IMR-90 (cell line): ENCODE data around the gene DLGAP4. TPM values are rescaled to one million over a fixed set of nuclear protein-coding genes. Genes with fewer than 3 reads are reported as not detected.

ENCODE experiments used
- ATAC-seq: fragments of 200-7000 bp; cut with Tn5 transposase; 2 replicates; pipeline ENCODE4 v1.9.1; 2020; ENCODE audit warnings: low read depth, mild to moderate bottlenecking, moderate library complexity
- BruUV-seq: library from RNA; stranded (reverse); fragments of 400-500 nt; replicated peaks from 2 replicates; lab custom pipeline; 2021; lab: Mats Ljungman, UMichigan
- CTCF ChIA-PET: fragments of 300-600 bp; formaldehyde crosslinking; extraction: SDS; loops from one replicate; lab custom pipeline; 2021; ENCODE audit warnings: antibody characterized with exemption; lab: Yijun Ruan, JAX
- POLR2A ChIA-PET: fragments of 300-600 bp; sonication (Branson Sonifier 250); formaldehyde crosslinking; loops from one replicate; lab custom pipeline; 2022; ENCODE audit warnings: antibody characterized with exemption; ENCODE audit not compliant: unreplicated experiment; lab: Charles Lee
- DNase-seq: peaks from one replicate; pipeline ENCODE4 v3.0.0; 2013
- H2AFZ ChIP-seq: replicated peaks from 2 replicates; pipeline ENCODE3; 2013; ENCODE audit warnings: low read length, mild to moderate bottlenecking; ENCODE audit not compliant: poor library complexity
- H2AK5ac ChIP-seq: 2 replicates; pipeline ENCODE4 v1.6.1; 2013; ENCODE audit warnings: low read depth, low read length, inconsistent platforms
- H2AK9ac ChIP-seq: replicated peaks from 2 replicates; pipeline ENCODE3; 2013; ENCODE audit warnings: mild to moderate bottlenecking, low read depth, low read length, moderate library complexity; ENCODE audit not compliant: poor library complexity
- H2BK120ac ChIP-seq: 2 replicates; pipeline ENCODE4 v1.6.1; 2013; ENCODE audit warnings: low read depth, low read length, inconsistent platforms
- H2BK15ac ChIP-seq: 3 replicates; pipeline ENCODE4 v1.6.1; 2013; ENCODE audit warnings: low read depth, low read length, inconsistent platforms
- H2BK20ac ChIP-seq: 2 replicates; pipeline ENCODE4 v1.6.1; 2013; ENCODE audit warnings: low read depth, mild to moderate bottlenecking, inconsistent platforms, low read length, moderate library complexity
- H2BK5ac ChIP-seq: 2 replicates; pipeline ENCODE4 v1.6.1; 2013; ENCODE audit warnings: mild to moderate bottlenecking, low read depth, low read length, inconsistent platforms; ENCODE audit not compliant: poor library complexity, severe bottlenecking
- H3K14ac ChIP-seq: replicated peaks from 2 replicates; pipeline ENCODE4 v1.6.1; 2013; ENCODE audit warnings: low read depth, low read length, inconsistent platforms
- H3K18ac ChIP-seq: 2 replicates; pipeline ENCODE4 v1.6.1; 2013; ENCODE audit warnings: low read depth, low read length, control low read depth
- H3K23ac ChIP-seq: 2 replicates; pipeline ENCODE4 v1.6.1; 2013; ENCODE audit warnings: low read depth, low read length, inconsistent platforms
- H3K27ac ChIP-seq: 2 replicates; pipeline ENCODE4 v1.5.1; 2013; ENCODE audit warnings: mild to moderate bottlenecking, control low read depth, low read length; ENCODE audit not compliant: insufficient read depth
- H3K27me3 ChIP-seq: 2 replicates; pipeline ENCODE4 v1.6.1; 2013; ENCODE audit warnings: low read length; ENCODE audit not compliant: control insufficient read depth, insufficient read depth
- H3K36me3 ChIP-seq: 2 replicates; pipeline ENCODE4 v1.6.1; 2013; ENCODE audit warnings: low read length, mixed read lengths; ENCODE audit not compliant: control insufficient read depth, insufficient read depth
- H3K4ac ChIP-seq: 2 replicates; pipeline ENCODE4 v1.6.1; 2013; ENCODE audit warnings: low read depth, low read length, inconsistent platforms
- H3K4me1 ChIP-seq: 2 replicates; pipeline ENCODE4 v1.6.1; 2013; ENCODE audit warnings: low read length, mixed read lengths; ENCODE audit not compliant: control insufficient read depth, insufficient read depth
- H3K4me2 ChIP-seq: 2 replicates; pipeline ENCODE4 v1.6.1; 2013; ENCODE audit warnings: low read depth, mild to moderate bottlenecking, control low read depth, low read length, moderate library complexity
- H3K4me3 ChIP-seq: 2 replicates; pipeline ENCODE4 v1.5.1; 2013; ENCODE audit warnings: low read depth, mild to moderate bottlenecking, control low read depth, low read length, moderate library complexity; ENCODE audit not compliant: insufficient read depth
- H3K56ac ChIP-seq: 2 replicates; pipeline ENCODE4 v1.6.1; 2013; ENCODE audit warnings: low read length, inconsistent platforms; ENCODE audit not compliant: insufficient read depth; ENCODE audit errors: extremely low read depth
- H3K79me1 ChIP-seq, 2 experiments: 2 replicates each; pipeline ENCODE4 v1.6.1; 2013; ENCODE audit warnings: low read length in 2 of 2, inconsistent platforms in 1 of 2, low read depth in 1 of 2
- H3K9ac ChIP-seq: 2 replicates; pipeline ENCODE4 v1.6.1; 2013; ENCODE audit warnings: low read depth, low read length, control low read depth
- H3K9me1 ChIP-seq: 2 replicates; pipeline ENCODE4 v1.6.1; 2013; ENCODE audit warnings: low read length, inconsistent platforms; ENCODE audit not compliant: insufficient read depth
- H3K9me3 ChIP-seq: 2 replicates; pipeline ENCODE4 v1.6.1; 2013; ENCODE audit warnings: low read length; ENCODE audit not compliant: control insufficient read depth, insufficient read depth
- H4K20me1 ChIP-seq: 2 replicates; pipeline ENCODE4 v1.6.1; 2013; ENCODE audit warnings: low read length, inconsistent platforms; ENCODE audit not compliant: insufficient read depth
- H4K5ac ChIP-seq: 2 replicates; pipeline ENCODE4 v1.6.1; 2013; ENCODE audit warnings: mild to moderate bottlenecking, low read depth, low read length, control low read depth
- H4K8ac ChIP-seq, 2 experiments: 2 replicates each; pipeline ENCODE4 v1.6.1; 2013; ENCODE audit warnings: low read depth in 2 of 2, low read length in 2 of 2, control low read depth in 1 of 2, inconsistent platforms in 1 of 2
- H4K91ac ChIP-seq: 2 replicates; pipeline ENCODE4 v1.6.1; 2013; ENCODE audit warnings: low read depth, low read length, inconsistent platforms; ENCODE audit not compliant: insufficient read depth
- CEBPB ChIP-seq: IDR thresholded peaks from 2 replicates; pipeline ENCODE4 v1.6.1; 2012; ENCODE audit warnings: low read depth, low read length, improper control_type of control experiment
- CHD1 ChIP-seq: IDR thresholded peaks from 2 replicates; pipeline ENCODE4 v1.6.1; 2012; ENCODE audit warnings: low read depth, low read length, improper control_type of control experiment
- ELK1 ChIP-seq: fragments of 150-350 bp; IDR thresholded peaks from 2 replicates; pipeline ENCODE4 v1.6.1; 2016; ENCODE audit warnings: low read depth, mild to moderate bottlenecking, low read length, moderate library complexity, borderline replicate concordance
- FOS ChIP-seq: fragments of 150-350 bp; IDR thresholded peaks from 2 replicates; pipeline ENCODE4 v1.6.1; 2016; ENCODE audit warnings: low read depth, low read length
- MAFK ChIP-seq: IDR thresholded peaks from 2 replicates; pipeline ENCODE4 v1.6.1; 2012; ENCODE audit warnings: low read depth, low read length, improper control_type of control experiment
- MAZ ChIP-seq: IDR thresholded peaks from 2 replicates; pipeline ENCODE4 v1.6.1; 2012; ENCODE audit warnings: low read depth, mild to moderate bottlenecking, low read length, improper control_type of control experiment, moderate library complexity, borderline replicate concordance
- MXI1 ChIP-seq: IDR thresholded peaks from 2 replicates; pipeline ENCODE4 v1.6.1; 2012; ENCODE audit warnings: low read depth, mild to moderate bottlenecking, low read length, moderate library complexity, borderline replicate concordance
- NFE2L2 ChIP-seq: fragments of 150-350 bp; IDR thresholded peaks from 2 replicates; pipeline ENCODE4 v1.6.1; 2016; ENCODE audit warnings: low read depth, mild to moderate bottlenecking, low read length
- POLR2A ChIP-seq: IDR thresholded peaks from 2 replicates; pipeline ENCODE4 v1.6.1; 2012; ENCODE audit warnings: mild to moderate bottlenecking, low read depth, low read length
- RCOR1 ChIP-seq: IDR thresholded peaks from 2 replicates; pipeline ENCODE4 v1.6.1; 2012; ENCODE audit warnings: mild to moderate bottlenecking, low read length, improper control_type of control experiment; ENCODE audit not compliant: insufficient replicate concordance
- RFX5 ChIP-seq: IDR thresholded peaks from 2 replicates; pipeline ENCODE4 v1.8.0; 2012; ENCODE audit warnings: low read depth, mild to moderate bottlenecking, low read length, moderate library complexity
- WGBS, 2 experiments: methylation state at CpG; one replicate each; pipeline versions ENCODE4 v1.1.5 to v1.1.7; 2013; ENCODE audit warnings: missing lambda C conversion rate in 2 of 2; ENCODE audit not compliant: insufficient read length in 1 of 2; ENCODE audit errors: extremely low coverage in 2 of 2; 5-methylcytosine and 5-hydroxymethylcytosine counted together
- dilution Hi-C: fragments of 300-500 bp; cut with HindIII; formaldehyde crosslinking; loops from one replicate; pipeline ENCODE4 v1.14.3; 2018; ENCODE audit warnings: low sequenced_read_pairs; ENCODE audit not compliant: unreplicated experiment
- in situ Hi-C: fragments of 300-500 bp; cut with MboI; formaldehyde crosslinking; loops from 3 replicates; pipeline ENCODE4 v1.14.3; 2019; ENCODE audit warnings: low sequenced_read_pairs, inconsistent platforms, mixed read lengths
- intact Hi-C: fragments of 100-400 bp; cut with micrococcal nuclease; formaldehyde crosslinking; loops from 2 replicates; pipeline ENCODE4 v1.10.0; 2022
- polyA plus RNA-seq, 3 experiments: library from polyadenylated mRNA; depleted of rRNA; stranded (reverse); fragments of >200 nt; gene quantifications; 2 replicates each; pipeline ENCODE4 v1.2.3, GENCODE V29; 2012; ENCODE audit warnings: low replicate concordance in 1 of 3
- total RNA-seq: library from RNA; depleted of rRNA; stranded (reverse); fragments of >200 nt; gene quantifications from 2 replicates; pipeline ENCODE4 v1.2.3, GENCODE V29; 2012

Gene DLGAP4
- total and polyA plus RNA-seq, 2 of the 4 experiments (the other 2 are of a cell fraction) = 32.3 to 73.2 TPM

- Histone ChIP-seq H3K27me3 (peaks cover 50% of the 10 kb centered on the region), H2BK120ac (no peak overlapping the region), H4K5ac (no peak overlapping the region), H2AK9ac (no peak overlapping the region), H3K27ac (no peak overlapping the region), H4K8ac (no peak overlapping the region), H2BK20ac (no peak overlapping the region), H4K91ac (no peak overlapping the region), H3K4me1 (no peaks in the 10 kb centered on the region), H3K23ac (no peak overlapping the region), H2AFZ (no peak overlapping the region), H3K79me1 (no peaks in the 10 kb centered on the region), H3K36me3 (no peaks in the 10 kb centered on the region), H3K4ac (no peak overlapping the region), H3K4me3 (no peak overlapping the region), H4K20me1 (no peaks in the 10 kb centered on the region), H2BK5ac (no peak overlapping the region), H2BK15ac (no peak overlapping the region), H3K14ac (no peak overlapping the region), H2AK5ac (no peak overlapping the region), H3K4me2 (no peak overlapping the region), H3K9me3 (peaks cover 3% of the 10 kb centered on the region; the same call in 1 of the 2 replicates), H3K18ac (no peak overlapping the region), H3K56ac (no peak overlapping the region), H3K9ac (no peak overlapping the region), H3K9me1 (no peaks in the 10 kb centered on the region)
- ATAC-seq = no peak
- ChIA-PET CTCF (no interaction called here), POLR2A (no interaction called here)
- TF ChIP-seq CEBPB (no peak), POLR2A (no peak), FOS (no peak), RFX5 (no peak), NFE2L2 (no peak), ELK1 (no peak), CHD1 (no peak), MAFK (no peak), MXI1 (no peak), MAZ (no peak), RCOR1 (no peak)
- no TSS peak for BruUV-seq
- DNase-seq = no peak
- dilution Hi-C loops (no loop called here), in situ Hi-C loops (no loop called here), intact Hi-C loops (no loop called here)
- no CpG with 5 or more reads among the region's 3 CpGs for WGBS, 2 experiments
Observed at GRCh38 chr20:36415475-36416002, 109.4 kb downstream of the DLGAP4 start.
